ENCODE results near the gene EVA1A. TPM values are rescaled to one million over a fixed set of nuclear protein-coding genes. Genes with fewer than 3 reads are reported as not detected.

The EVA1A gene
- polyA plus RNA-seq, 1 donor (not counting 4 experiments of a cell fraction or from before 2014, with no cell fraction given) = 11.5 TPM

DNA sequence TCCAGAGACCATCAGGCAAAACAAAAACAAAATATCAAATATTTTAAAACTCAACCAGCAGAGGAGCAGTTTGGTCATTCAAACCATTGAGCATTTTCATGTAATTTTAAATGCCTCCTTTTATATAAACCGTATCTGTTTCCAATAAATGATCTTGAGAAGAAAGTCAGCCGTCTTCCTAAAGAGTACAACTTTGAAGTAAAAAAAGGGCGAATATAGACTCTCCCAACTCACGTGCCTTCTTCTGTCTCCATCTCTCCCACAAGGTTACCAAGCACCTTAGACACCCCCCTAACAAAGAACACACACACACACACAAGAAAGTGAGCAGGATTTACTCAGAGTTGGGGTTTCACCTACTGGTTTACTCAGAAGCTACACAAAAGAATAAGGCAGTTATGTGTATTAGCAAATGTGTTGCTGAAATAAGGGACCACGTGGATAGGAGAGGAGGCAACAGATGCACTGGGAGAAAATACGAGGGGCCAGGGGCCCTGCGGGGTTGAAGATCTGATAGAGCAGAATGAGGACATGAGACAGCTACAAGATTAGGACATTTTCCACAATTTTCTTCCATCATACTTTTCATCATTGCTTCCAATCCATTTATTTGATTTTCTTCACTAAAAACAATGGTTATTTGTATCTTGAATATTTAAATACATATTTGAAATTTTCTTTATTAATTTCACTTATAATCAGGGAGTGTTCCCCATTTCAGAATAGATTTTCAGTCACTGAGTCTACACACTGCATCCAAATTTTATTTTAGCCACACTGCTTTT, 45.0 kb downstream of the EVA1A start:
- H4K20me1 ChIP-seq (ENCODE audit: control insufficient read depth, extremely low read depth, insufficient read depth, low read length) = no peaks in the 10 kb centered on the region
- no peak overlapping the region for H3K4me3 ChIP-seq (ENCODE audit: control insufficient read depth in 2 of 3, extremely low read depth in 1 of 3, insufficient read depth in 2 of 3, low read depth in 1 of 3, low read length in 3 of 3)
- no peak overlapping the region for H3K4me2 ChIP-seq (ENCODE audit: control insufficient read depth, extremely low read depth, insufficient read depth, low read depth, low read length)
- FAIRE-seq = no peak
- H2AFZ ChIP-seq (ENCODE audit: control insufficient read depth, low read length) = no peak overlapping the region
- H3K9ac ChIP-seq (ENCODE audit: control insufficient read depth, extremely low read depth, insufficient read depth, low read length) = no peak overlapping the region
- DNase-seq (ENCODE audit: low read depth, low spot score) = no peak
- H3K27ac ChIP-seq (ENCODE audit: control insufficient read depth, insufficient read depth, low read length) = no peak overlapping the region
- H3K27me3 ChIP-seq (ENCODE audit: control insufficient read depth, extremely low read depth, insufficient read depth, low read length) = no peaks in the 10 kb centered on the region
- peaks cover 5% of the 10 kb centered on the region for H3K9me3 ChIP-seq (ENCODE audit: control insufficient read depth, low read depth, low read length)
- no peak for TF ChIP-seq EZH2 (IDR thresholded peaks at IDR 0.05; ENCODE audit: low read length)
- TF ChIP-seq, protein P1, sequence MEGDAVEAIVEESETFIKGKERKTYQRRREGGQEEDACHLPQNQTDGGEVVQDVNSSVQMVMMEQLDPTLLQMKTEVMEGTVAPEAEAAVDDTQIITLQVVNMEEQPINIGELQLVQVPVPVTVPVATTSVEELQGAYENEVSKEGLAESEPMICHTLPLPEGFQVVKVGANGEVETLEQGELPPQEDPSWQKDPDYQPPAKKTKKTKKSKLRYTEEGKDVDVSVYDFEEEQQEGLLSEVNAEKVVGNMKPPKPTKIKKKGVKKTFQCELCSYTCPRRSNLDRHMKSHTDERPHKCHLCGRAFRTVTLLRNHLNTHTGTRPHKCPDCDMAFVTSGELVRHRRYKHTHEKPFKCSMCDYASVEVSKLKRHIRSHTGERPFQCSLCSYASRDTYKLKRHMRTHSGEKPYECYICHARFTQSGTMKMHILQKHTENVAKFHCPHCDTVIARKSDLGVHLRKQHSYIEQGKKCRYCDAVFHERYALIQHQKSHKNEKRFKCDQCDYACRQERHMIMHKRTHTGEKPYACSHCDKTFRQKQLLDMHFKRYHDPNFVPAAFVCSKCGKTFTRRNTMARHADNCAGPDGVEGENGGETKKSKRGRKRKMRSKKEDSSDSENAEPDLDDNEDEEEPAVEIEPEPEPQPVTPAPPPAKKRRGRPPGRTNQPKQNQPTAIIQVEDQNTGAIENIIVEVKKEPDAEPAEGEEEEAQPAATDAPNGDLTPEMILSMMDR (optimal IDR thresholded peaks at IDR 0.05 in 1 of 3, IDR thresholded peaks at IDR 0.05 in 1 of 3, conservative IDR thresholded peaks at IDR 0.05 in 1 of 3; ENCODE audit: extremely low read depth in 1 of 3, insufficient read depth in 2 of 3, low read length in 3 of 3) = no peak
- peaks cover 8% of the 10 kb centered on the region for H3K4me1 ChIP-seq (ENCODE audit: control insufficient read depth, extremely low read depth, insufficient read depth, low read length)
- H3K36me3 ChIP-seq (ENCODE audit: control insufficient read depth in 2 of 2, extremely low read depth in 1 of 2, insufficient read depth in 2 of 2, low read length in 2 of 2) = peaks cover 0 to 11% of the 10 kb centered on the region in 2 experiments
- dilution Hi-C loops (cut with MboI; ENCODE audit: extremely low pct_ligation_motif_present, low sequenced_read_pairs) = no loop called here
- H3K9me1 ChIP-seq (ENCODE audit: control insufficient read depth, extremely low read depth, insufficient read depth, low read length) = no peaks in the 10 kb centered on the region
- no peaks in the 10 kb centered on the region for H3K79me2 ChIP-seq (ENCODE audit: control insufficient read depth, insufficient read depth, low read length)

DNA sequence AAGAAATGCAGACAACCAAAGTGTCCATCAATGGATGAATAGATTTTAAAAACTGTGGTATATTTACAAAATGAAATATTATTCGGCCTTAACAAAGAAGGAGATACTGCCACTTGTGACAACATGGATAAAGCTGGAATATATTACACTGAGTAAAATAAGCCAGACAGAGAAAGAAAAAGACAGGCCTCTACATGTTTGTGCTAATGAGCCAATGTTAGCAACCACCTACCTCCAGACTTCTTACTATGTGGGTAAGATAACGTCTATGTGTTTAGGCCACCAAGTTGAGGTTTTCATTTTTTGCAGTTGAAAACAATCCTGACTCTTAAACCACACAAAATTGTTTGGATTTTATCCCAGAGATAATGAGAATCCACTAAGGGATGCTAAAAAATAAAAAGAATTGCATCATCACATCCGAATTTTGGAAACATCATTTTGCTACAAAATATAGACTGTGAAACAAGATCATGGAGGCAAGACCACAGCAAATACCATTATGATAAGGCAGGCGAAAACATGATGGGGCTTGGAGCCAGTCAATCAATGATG, 47.0 kb downstream of the EVA1A start:
- Histone ChIP-seq H3K79me2 (ENCODE audit: control insufficient read depth, insufficient read depth, low read length) (no peaks in the 10 kb centered on the region), H3K4me2 (ENCODE audit: control insufficient read depth, extremely low read depth, insufficient read depth, low read depth, low read length) (no peak overlapping the region), H3K36me3 (ENCODE audit: control insufficient read depth in 2 of 2, extremely low read depth in 1 of 2, insufficient read depth in 2 of 2, low read length in 2 of 2) (peaks cover 0 to 11% of the 10 kb centered on the region in 2 experiments), H3K9ac (ENCODE audit: control insufficient read depth, extremely low read depth, insufficient read depth, low read length) (no peak overlapping the region), H4K20me1 (ENCODE audit: control insufficient read depth, extremely low read depth, insufficient read depth, low read length) (no peaks in the 10 kb centered on the region), H2AFZ (ENCODE audit: control insufficient read depth, low read length) (no peak overlapping the region), H3K9me3 (ENCODE audit: control insufficient read depth, low read depth, low read length) (peaks cover 7% of the 10 kb centered on the region), H3K27ac (ENCODE audit: control insufficient read depth, insufficient read depth, low read length) (no peak overlapping the region), H3K27me3 (ENCODE audit: control insufficient read depth, extremely low read depth, insufficient read depth, low read length) (no peaks in the 10 kb centered on the region), H3K9me1 (ENCODE audit: control insufficient read depth, extremely low read depth, insufficient read depth, low read length) (no peaks in the 10 kb centered on the region), H3K4me1 (ENCODE audit: control insufficient read depth, extremely low read depth, insufficient read depth, low read length) (peaks cover 8% of the 10 kb centered on the region), H3K4me3 (ENCODE audit: control insufficient read depth in 2 of 3, extremely low read depth in 1 of 3, insufficient read depth in 2 of 3, low read depth in 1 of 3, low read length in 3 of 3) (no peak overlapping the region)
- DNase-seq (ENCODE audit: low read depth, low spot score) (no peak), FAIRE-seq (no peak)
- dilution Hi-C loops (cut with MboI; ENCODE audit: extremely low pct_ligation_motif_present, low sequenced_read_pairs) = no loop called here
- TF ChIP-seq, protein P1 (optimal IDR thresholded peaks at IDR 0.05 in 1 of 3, IDR thresholded peaks at IDR 0.05 in 1 of 3, conservative IDR thresholded peaks at IDR 0.05 in 1 of 3; ENCODE audit: extremely low read depth in 1 of 3, insufficient read depth in 2 of 3, low read length in 3 of 3) = no peak
- TF ChIP-seq EZH2 (IDR thresholded peaks at IDR 0.05; ENCODE audit: low read length) = no peak
